HEK293 (cell line): ENCODE data around the gene FBXO36.

Experiments
- GLIS1 ChIP-seq: fragments of 450-650 bp; formaldehyde crosslinking; IDR thresholded peaks from 2 replicates; pipeline ENCODE4 v1.5.1; 2016; ENCODE audit warnings: missing biosample characterization, missing genetic modification characterization
- GLIS2 ChIP-seq: fragments of 450-650 bp; formaldehyde crosslinking; IDR thresholded peaks from 2 replicates; pipeline ENCODE4 v1.5.1; 2016; ENCODE audit warnings: missing biosample characterization, missing genetic modification characterization
- IKZF3 ChIP-seq: fragments of 450-650 bp; IDR thresholded peaks from 2 replicates; pipeline ENCODE4 v1.5.0; 2018; ENCODE audit warnings: missing biosample characterization, mild to moderate bottlenecking, missing genetic modification characterization, moderate library complexity
- KLF7 ChIP-seq: fragments of 450-650 bp; formaldehyde crosslinking; IDR thresholded peaks from 2 replicates; pipeline ENCODE4 v1.5.1; 2016; ENCODE audit warnings: missing biosample characterization, missing genetic modification characterization, borderline replicate concordance
- PRDM1 ChIP-seq: fragments of 450-650 bp; formaldehyde crosslinking; IDR thresholded peaks from 2 replicates; pipeline ENCODE4; 2016; ENCODE audit warnings: missing biosample characterization, missing genetic modification characterization
- SCRT2 ChIP-seq: fragments of 450-650 bp; formaldehyde crosslinking; IDR thresholded peaks from 2 replicates; pipeline ENCODE4 v1.5.1; 2016; ENCODE audit warnings: missing biosample characterization, missing genetic modification characterization
- SP2 ChIP-seq: fragments of 450-650 bp; formaldehyde crosslinking; IDR thresholded peaks from 2 replicates; pipeline ENCODE4 v1.5.1; 2016; ENCODE audit warnings: missing biosample characterization, missing genetic modification characterization
- ZBTB20 ChIP-seq: fragments of 450-650 bp; formaldehyde crosslinking; IDR thresholded peaks from 2 replicates; pipeline ENCODE4 v1.5.1; 2016; ENCODE audit warnings: missing biosample characterization, missing genetic modification characterization
- ZBTB48 ChIP-seq: fragments of 450-650 bp; formaldehyde crosslinking; IDR thresholded peaks from 2 replicates; pipeline ENCODE4 v1.5.1; 2016; ENCODE audit warnings: missing biosample characterization, missing genetic modification characterization
- ZNF132 ChIP-seq: fragments of 450-650 bp; formaldehyde crosslinking; IDR thresholded peaks from 2 replicates; pipeline ENCODE4 v1.5.1; 2017; ENCODE audit warnings: missing biosample characterization, missing genetic modification characterization, borderline replicate concordance
- ZNF202 ChIP-seq: fragments of 450-650 bp; formaldehyde crosslinking; IDR thresholded peaks from 2 replicates; pipeline ENCODE4 v1.5.1; 2016; ENCODE audit warnings: missing biosample characterization, missing genetic modification characterization, borderline replicate concordance
- ZNF354C ChIP-seq: fragments of 450-650 bp; formaldehyde crosslinking; IDR thresholded peaks from 2 replicates; pipeline ENCODE4 v1.5.1; 2016; ENCODE audit warnings: missing biosample characterization, missing genetic modification characterization, low read depth, borderline replicate concordance
- ZNF473 ChIP-seq: fragments of 450-650 bp; formaldehyde crosslinking; IDR thresholded peaks from 2 replicates; pipeline ENCODE4 v1.5.1; 2017; ENCODE audit warnings: missing biosample characterization, missing genetic modification characterization
- ZNF501 ChIP-seq: fragments of 450-650 bp; formaldehyde crosslinking; IDR thresholded peaks from 2 replicates; pipeline ENCODE4 v1.5.1; 2016; ENCODE audit warnings: missing biosample characterization, missing genetic modification characterization
- ZNF626 ChIP-seq: fragments of 450-650 bp; sonication (Bioruptor Pico); formaldehyde crosslinking; IDR thresholded peaks from 2 replicates; pipeline ENCODE4 v1.5.1; 2018; ENCODE audit warnings: missing biosample characterization, missing genetic modification characterization, inconsistent platforms
- ZNF629 ChIP-seq: fragments of 450-650 bp; formaldehyde crosslinking; IDR thresholded peaks from 2 replicates; pipeline ENCODE4 v1.5.1; 2017; ENCODE audit warnings: missing biosample characterization, missing genetic modification characterization
- ZNF76 ChIP-seq: fragments of 450-650 bp; formaldehyde crosslinking; IDR thresholded peaks from 2 replicates; pipeline ENCODE4; 2016; ENCODE audit warnings: low read depth, missing biosample characterization, missing genetic modification characterization, borderline replicate concordance
- TF ChIP-seq, protein P1 (sequence below): fragments of 450-650 bp; formaldehyde crosslinking; conservative IDR thresholded peaks from 2 replicates; pipeline ENCODE4 v1.5.1; 2016; ENCODE audit warnings: low read depth, missing biosample characterization, missing genetic modification characterization
- TF ChIP-seq, protein P2 (sequence below): fragments of 450-650 bp; formaldehyde crosslinking; IDR thresholded peaks from 2 replicates; pipeline ENCODE4 v1.5.1; 2016; ENCODE audit warnings: missing biosample characterization, missing genetic modification characterization
- TF ChIP-seq, protein P3 (sequence below): fragments of 450-650 bp; formaldehyde crosslinking; IDR thresholded peaks from 2 replicates; pipeline ENCODE4 v1.5.1; 2016; ENCODE audit warnings: missing biosample characterization, missing genetic modification characterization
- TF ChIP-seq, protein P4 (sequence below): fragments of 450-650 bp; formaldehyde crosslinking; IDR thresholded peaks from 2 replicates; pipeline ENCODE4 v1.5.1; 2017; ENCODE audit warnings: missing biosample characterization, missing genetic modification characterization
- TF ChIP-seq, protein P5 (sequence below): fragments of 450-650 bp; formaldehyde crosslinking; conservative IDR thresholded peaks from 2 replicates; pipeline ENCODE4 v1.5.1; 2016; ENCODE audit warnings: low read depth, missing biosample characterization, missing genetic modification characterization

FBXO36 gene

DNA sequence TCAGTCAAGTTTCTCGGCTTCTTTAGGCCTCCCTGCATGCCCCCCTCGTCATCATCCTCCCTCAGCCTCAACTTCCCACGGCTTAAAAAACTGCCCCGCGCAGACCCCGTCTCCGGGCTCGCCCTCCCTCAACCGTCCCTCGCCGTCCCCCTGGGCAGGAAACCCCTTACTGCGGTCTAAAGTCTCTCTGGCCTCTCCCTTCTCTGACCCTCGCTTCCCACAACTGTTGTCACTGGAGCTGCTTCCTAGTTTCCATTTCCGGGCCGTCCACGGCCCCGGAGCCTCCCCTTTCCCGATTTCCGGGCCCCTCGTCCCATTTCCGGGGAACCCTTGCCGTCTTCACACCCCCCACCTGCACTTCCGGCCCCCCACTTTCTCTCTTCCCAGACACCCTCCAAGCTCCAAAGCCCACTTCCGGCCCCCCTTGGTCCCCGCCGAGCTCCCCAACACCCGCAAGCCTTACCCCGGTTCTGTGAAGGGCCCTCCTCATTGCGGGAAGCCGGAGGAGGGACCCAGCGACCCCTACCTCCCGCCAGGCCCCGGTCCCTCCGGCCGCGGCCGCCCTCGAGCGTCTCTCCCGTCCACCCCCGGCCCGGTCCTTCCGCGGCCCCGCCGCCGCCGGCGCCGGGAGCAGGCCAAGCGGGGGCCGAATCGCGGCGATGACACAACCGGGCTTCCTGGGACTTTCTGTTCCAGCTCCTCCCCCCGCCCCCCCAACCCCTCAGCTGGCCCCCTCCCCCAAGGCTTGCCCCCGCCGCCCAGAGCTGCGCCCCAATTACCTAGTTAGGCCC, 1.0 kb upstream of the FBXO36 start (continued):
- TF ChIP-seq, protein P1, sequence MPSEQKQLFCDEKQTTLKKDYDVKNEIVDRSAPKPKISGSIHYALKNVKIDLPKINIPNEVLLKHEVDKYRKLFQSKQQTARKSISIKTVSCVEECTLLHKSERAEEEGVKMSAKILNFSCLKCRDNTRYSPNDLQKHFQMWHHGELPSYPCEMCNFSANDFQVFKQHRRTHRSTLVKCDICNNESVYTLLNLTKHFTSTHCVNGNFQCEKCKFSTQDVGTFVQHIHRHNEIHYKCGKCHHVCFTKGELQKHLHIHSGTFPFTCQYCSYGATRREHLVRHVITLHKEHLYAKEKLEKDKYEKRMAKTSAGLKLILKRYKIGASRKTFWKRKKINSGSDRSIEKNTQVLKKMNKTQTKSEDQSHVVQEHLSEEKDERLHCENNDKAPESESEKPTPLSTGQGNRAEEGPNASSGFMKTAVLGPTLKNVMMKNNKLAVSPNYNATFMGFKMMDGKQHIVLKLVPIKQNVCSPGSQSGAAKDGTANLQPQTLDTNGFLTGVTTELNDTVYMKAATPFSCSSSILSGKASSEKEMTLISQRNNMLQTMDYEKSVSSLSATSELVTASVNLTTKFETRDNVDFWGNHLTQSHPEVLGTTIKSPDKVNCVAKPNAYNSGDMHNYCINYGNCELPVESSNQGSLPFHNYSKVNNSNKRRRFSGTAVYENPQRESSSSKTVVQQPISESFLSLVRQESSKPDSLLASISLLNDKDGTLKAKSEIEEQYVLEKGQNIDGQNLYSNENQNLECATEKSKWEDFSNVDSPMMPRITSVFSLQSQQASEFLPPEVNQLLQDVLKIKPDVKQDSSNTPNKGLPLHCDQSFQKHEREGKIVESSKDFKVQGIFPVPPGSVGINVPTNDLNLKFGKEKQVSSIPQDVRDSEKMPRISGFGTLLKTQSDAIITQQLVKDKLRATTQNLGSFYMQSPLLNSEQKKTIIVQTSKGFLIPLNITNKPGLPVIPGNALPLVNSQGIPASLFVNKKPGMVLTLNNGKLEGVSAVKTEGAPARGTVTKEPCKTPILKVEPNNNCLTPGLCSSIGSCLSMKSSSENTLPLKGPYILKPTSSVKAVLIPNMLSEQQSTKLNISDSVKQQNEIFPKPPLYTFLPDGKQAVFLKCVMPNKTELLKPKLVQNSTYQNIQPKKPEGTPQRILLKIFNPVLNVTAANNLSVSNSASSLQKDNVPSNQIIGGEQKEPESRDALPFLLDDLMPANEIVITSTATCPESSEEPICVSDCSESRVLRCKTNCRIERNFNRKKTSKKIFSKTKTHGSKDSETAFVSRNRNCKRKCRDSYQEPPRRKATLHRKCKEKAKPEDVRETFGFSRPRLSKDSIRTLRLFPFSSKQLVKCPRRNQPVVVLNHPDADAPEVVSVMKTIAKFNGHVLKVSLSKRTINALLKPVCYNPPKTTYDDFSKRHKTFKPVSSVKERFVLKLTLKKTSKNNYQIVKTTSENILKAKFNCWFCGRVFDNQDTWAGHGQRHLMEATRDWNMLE (tag by site-specific recombination), result peak; percentile 44; the same call in 1 of the 2 replicates
- TF ChIP-seq SCRT2, result peak; percentile 53
- peak; percentile 26; the same call in 1 of the 2 replicates for TF ChIP-seq ZNF76
- no peak for TF ChIP-seq ZNF202
- no peak for TF ChIP-seq ZNF473 (tag by site-specific recombination)
- TF ChIP-seq, protein P2, sequence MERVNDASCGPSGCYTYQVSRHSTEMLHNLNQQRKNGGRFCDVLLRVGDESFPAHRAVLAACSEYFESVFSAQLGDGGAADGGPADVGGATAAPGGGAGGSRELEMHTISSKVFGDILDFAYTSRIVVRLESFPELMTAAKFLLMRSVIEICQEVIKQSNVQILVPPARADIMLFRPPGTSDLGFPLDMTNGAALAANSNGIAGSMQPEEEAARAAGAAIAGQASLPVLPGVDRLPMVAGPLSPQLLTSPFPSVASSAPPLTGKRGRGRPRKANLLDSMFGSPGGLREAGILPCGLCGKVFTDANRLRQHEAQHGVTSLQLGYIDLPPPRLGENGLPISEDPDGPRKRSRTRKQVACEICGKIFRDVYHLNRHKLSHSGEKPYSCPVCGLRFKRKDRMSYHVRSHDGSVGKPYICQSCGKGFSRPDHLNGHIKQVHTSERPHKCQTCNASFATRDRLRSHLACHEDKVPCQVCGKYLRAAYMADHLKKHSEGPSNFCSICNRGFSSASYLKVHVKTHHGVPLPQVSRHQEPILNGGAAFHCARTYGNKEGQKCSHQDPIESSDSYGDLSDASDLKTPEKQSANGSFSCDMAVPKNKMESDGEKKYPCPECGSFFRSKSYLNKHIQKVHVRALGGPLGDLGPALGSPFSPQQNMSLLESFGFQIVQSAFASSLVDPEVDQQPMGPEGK (tag by site-specific recombination), result peak; percentile 95
- 0 out of 2 replicates have a peak, but pooled peaks have one; percentile 16 for TF ChIP-seq ZBTB48 (tag by site-specific recombination)
- TF ChIP-seq ZNF629, result peak; percentile 56
- TF ChIP-seq, protein P3, sequence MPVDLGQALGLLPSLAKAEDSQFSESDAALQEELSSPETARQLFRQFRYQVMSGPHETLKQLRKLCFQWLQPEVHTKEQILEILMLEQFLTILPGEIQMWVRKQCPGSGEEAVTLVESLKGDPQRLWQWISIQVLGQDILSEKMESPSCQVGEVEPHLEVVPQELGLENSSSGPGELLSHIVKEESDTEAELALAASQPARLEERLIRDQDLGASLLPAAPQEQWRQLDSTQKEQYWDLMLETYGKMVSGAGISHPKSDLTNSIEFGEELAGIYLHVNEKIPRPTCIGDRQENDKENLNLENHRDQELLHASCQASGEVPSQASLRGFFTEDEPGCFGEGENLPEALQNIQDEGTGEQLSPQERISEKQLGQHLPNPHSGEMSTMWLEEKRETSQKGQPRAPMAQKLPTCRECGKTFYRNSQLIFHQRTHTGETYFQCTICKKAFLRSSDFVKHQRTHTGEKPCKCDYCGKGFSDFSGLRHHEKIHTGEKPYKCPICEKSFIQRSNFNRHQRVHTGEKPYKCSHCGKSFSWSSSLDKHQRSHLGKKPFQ (tag by site-specific recombination), result peak; percentile 28; the same call in 1 of the 2 replicates
- no peak for TF ChIP-seq ZNF354C (tag by site-specific recombination)
- TF ChIP-seq ZNF132 (tag by site-specific recombination), result no peak
- peak; percentile 97 for TF ChIP-seq ZBTB20 (tag by site-specific recombination)
- TF ChIP-seq, protein P4, sequence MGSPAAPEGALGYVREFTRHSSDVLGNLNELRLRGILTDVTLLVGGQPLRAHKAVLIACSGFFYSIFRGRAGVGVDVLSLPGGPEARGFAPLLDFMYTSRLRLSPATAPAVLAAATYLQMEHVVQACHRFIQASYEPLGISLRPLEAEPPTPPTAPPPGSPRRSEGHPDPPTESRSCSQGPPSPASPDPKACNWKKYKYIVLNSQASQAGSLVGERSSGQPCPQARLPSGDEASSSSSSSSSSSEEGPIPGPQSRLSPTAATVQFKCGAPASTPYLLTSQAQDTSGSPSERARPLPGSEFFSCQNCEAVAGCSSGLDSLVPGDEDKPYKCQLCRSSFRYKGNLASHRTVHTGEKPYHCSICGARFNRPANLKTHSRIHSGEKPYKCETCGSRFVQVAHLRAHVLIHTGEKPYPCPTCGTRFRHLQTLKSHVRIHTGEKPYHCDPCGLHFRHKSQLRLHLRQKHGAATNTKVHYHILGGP (tag by site-specific recombination), result no peak
- TF ChIP-seq KLF7 (tag by site-specific recombination), result no peak
- peak; percentile 42; the same call in 1 of the 2 replicates for TF ChIP-seq GLIS1 (tag by site-specific recombination)
- TF ChIP-seq, protein P5, sequence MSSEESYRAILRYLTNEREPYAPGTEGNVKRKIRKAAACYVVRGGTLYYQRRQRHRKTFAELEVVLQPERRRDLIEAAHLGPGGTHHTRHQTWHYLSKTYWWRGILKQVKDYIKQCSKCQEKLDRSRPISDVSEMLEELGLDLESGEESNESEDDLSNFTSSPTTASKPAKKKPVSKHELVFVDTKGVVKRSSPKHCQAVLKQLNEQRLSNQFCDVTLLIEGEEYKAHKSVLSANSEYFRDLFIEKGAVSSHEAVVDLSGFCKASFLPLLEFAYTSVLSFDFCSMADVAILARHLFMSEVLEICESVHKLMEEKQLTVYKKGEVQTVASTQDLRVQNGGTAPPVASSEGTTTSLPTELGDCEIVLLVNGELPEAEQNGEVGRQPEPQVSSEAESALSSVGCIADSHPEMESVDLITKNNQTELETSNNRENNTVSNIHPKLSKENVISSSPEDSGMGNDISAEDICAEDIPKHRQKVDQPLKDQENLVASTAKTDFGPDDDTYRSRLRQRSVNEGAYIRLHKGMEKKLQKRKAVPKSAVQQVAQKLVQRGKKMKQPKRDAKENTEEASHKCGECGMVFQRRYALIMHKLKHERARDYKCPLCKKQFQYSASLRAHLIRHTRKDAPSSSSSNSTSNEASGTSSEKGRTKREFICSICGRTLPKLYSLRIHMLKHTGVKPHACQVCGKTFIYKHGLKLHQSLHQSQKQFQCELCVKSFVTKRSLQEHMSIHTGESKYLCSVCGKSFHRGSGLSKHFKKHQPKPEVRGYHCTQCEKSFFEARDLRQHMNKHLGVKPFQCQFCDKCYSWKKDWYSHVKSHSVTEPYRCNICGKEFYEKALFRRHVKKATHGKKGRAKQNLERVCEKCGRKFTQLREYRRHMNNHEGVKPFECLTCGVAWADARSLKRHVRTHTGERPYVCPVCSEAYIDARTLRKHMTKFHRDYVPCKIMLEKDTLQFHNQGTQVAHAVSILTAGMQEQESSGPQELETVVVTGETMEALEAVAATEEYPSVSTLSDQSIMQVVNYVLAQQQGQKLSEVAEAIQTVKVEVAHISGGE, result peak; percentile 97
- TF ChIP-seq SP2 (tag by site-specific recombination), result peak; percentile 79
- peak; percentile 85 for TF ChIP-seq IKZF3 (tag by site-specific recombination)
- TF ChIP-seq GLIS2, result peak; percentile 91
- TF ChIP-seq PRDM1 (tag by site-specific recombination), result peak; percentile 46; the same call in 1 of the 2 replicates
- TF ChIP-seq ZNF626, result no peak
- TF ChIP-seq ZNF501 (tag by site-specific recombination), result 0 out of 2 replicates have a peak, but pooled peaks have one; percentile 33
- TF ChIP-seq, all 188 proteins: peak for 21
